HG02970 (cell line): ENCODE results near the gene CIDEC.
"Not testable (repeated sequence)": the region's sequence is repeated elsewhere in the genome, so short reads cannot be mapped to it uniquely, and the experiment has no call there.

Experiments
- ATAC-seq: cut with Tn5 transposase; IDR thresholded peaks from one replicate; pipeline ENCODE4 v1.9.1; 2021; ENCODE audit warnings: mild to moderate bottlenecking, moderate library complexity, moderate number of reproducible peaks; ENCODE audit not compliant: unreplicated experiment, low FRiP score

CIDEC gene

DNA sequence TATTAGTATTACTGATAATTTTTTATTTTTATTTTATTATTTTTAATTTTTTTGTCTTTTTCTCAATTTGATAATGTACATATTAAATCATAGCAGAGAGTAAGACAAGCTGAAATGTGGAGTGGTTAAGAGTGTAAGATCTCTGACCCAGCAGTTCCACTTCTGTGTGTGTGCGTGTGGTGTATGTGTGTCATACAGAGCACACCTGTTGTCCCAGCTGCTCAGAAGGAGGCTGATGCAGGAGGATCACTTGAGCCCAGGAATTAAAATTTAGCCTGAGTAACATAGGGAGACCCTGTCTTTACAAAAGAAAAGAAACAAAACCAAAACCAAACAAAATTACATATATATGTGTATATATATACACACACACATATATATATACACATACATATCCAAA lies 1.4 kb upstream of the CIDEC start:
- ATAC-seq: no peak

DNA sequence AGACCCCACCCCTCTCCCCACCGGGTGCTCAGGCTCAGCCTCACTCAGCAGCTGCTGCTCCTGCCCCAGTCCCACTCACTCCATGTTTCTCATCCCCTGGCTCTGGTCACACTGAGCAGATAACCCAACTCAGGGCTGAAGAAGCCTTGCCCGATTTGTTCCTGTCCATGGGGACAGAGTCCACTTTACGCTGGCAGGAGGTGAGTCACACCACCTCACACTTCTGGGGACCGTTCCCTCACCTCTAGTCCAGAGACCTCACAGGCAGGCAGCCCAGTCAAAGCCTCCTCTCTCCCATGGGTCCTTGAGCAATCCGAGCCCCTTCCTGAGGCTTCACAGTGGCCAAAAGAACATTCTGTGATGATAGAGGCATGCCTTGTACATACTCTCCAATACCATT lies 1.4 kb downstream of the CIDEC start:
- no peak for ATAC-seq

DNA sequence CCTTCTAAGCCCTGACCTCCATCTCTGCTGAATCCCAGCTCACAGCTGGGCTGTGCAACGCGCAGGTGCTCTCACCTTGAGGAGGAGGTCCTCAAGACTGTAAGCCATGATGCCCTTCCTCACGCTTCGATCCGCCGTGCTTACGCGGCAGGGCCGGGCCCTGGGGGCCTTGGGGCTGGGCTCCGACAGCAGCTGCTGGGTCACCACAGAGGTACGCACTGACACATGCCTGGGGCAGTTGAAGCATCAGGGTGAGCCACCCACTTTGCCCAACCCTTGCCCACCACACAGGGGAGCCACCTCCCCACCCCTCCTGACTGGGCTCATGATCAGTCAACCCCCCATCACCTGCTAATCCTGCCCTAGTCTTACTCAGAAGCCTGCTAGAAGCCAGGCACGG lies 3.1 kb downstream of the CIDEC start:
- ATAC-seq: no peak

DNA sequence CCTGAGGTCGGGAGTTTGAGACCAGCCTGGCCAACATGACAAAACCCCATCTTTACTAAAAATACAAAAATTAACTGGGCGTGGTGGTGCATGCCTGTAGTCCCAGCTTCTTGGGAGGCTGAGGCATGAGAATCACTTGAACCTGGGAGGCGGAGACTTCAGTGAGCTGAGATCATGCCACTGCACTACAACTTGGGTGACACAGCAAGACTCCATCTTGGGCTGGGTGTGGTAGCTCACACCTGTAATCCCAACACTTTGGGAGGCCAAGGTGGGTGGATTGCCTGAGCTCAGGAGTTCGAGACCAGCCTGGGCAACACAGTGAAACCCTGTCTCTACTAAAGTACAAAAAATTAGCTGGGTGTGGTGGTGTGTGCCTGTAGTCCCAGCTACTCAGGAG lies 3.8 kb downstream of the CIDEC start:
- not testable (repeated sequence) for ATAC-seq

DNA sequence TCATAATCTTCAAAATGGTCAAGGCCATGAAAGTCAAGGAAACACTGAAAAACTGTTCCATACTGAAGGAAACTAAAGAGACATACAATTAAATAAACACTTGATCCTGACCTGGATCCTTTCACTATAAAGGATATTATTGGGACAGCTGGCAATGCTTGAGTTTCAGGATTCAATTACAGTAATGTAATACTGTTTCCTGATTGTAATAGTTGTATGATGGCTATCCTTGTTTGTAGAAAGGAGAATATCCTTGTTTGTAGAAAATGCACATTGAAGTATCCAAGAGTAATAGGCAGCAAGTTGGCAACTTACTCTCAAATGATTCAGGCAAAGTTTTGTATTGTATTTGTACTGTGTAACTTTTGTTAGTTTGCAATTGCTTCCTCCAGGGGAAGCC lies 4.6 kb downstream of the CIDEC start:
- ATAC-seq: no peak

DNA sequence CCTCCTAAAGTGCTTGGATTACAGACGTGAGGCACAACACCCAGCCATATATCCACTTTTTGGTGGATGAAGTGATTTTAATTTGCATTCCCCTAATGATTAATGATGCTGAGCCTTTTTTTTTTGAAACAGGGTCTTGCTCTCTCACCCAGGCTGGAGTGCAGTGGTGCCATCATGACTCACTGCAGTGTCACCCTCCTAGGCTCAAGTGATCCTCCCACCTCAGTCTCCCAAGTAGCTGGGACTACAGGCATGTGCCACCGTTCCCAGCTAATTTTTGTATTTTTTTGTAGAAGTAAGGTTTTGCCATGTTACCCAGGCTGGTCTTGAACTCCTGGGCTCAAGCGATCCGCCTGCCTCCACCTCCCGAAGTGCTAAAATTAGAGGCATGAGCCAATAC lies 8.0 kb downstream of the CIDEC start:
- ATAC-seq: not testable (repeated sequence)

DNA sequence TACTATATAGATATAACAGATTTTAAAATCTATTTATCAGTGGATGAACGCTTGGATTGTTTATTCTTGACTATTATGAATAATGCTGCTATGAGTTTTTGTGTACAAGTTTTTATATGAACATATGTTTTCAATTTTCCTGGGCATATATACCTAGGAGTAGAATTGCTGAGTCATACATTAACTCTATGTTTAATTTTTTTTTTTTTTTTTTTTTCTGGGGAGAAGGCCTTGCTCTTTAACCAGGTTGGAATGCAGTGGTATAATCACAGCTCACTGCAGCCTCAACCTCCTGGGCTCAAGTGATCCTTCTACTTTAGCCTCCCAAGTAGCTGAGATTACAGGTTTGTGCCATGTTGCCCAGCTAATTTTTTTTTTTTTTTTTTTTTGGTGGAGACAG lies 9.1 kb downstream of the CIDEC start:
- ATAC-seq: no peak

DNA sequence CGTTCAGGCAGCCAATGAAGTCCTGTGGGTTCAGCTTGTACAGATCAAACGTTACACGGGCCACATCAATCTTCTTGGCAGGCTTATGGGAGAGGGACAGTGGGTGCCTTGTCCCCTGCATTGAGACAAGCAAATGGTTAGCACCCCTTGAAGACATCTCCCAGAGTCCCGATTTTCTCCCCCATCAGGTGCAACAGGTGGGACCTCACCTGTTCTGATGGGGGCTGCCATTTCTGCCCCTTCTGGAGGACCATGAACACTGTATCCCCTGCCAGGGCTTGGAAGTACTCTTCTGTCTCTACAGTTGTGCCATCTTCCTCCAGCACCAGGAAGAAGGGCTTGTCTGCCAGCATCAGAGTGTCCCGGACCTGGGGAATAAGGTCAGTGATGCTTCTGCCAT lies 10.1 kb downstream of the CIDEC start:
- no peak for ATAC-seq

DNA sequence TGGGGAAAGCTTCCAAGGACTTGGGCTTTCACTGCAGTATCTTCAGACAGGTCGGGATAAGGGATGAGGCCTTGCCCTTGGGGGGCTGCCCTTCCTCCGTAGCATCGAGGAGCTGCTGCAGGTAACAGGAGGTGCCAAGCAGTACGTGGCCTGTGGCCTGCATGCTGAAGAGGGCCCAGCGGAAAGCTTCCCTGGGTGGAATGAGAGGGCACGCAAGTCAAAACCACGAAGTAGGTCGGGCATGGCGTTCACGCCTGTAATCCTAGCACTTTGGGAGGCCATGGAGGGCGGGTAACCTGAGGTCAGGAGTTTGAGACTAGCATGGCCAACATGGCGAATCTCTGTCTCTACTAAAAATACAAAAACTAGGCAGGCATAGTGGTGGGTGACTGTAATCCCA lies 12.9 kb downstream of the CIDEC start:
- ATAC-seq: no peak

DNA sequence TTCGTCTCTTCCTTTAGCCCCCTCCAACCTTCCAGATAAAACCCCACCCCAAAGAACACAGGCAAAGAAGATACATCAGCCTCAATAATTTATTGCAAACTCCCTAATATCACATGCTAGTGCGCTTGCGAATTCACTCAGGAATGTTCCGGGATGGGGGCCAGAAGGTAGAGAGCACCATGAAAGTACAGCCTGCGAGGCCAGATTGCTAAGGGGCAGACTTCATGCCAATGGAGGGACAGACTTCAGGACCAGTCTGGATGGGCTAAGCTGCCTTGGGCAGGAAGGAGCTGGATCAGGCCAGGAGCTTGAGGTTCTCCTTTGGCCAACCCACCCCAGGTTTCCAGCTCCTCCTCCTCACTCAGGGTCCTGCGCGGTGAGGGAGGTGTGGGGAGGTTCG lies 13.4 kb downstream of the CIDEC start:
- ATAC-seq: no peak

DNA sequence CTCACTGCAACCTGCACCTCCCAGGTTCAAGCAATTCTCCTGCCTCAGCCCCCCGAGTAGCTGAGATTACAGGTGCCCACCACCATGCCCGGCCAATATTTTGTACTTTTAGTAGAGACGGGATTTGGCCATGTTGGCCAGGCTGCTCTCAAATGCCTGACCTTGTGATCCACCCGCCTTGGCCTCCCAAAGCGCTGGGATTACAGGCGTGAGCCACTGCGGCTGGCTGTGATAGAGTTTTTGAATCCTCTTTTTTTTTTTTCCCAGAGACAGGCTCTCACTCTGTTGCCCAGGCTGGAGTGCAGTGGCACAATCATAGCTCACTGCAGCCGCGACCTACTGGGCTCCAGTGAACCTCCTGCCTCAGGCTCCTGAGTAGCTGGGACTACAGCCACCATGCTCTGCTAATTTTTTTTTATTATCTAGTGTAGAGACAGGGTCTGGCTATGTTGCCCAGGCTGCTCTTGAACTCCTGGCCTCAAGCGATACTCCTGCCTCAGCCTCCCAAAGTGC lies 14.9 kb downstream of the CIDEC start:
- not testable (repeated sequence) for ATAC-seq

DNA sequence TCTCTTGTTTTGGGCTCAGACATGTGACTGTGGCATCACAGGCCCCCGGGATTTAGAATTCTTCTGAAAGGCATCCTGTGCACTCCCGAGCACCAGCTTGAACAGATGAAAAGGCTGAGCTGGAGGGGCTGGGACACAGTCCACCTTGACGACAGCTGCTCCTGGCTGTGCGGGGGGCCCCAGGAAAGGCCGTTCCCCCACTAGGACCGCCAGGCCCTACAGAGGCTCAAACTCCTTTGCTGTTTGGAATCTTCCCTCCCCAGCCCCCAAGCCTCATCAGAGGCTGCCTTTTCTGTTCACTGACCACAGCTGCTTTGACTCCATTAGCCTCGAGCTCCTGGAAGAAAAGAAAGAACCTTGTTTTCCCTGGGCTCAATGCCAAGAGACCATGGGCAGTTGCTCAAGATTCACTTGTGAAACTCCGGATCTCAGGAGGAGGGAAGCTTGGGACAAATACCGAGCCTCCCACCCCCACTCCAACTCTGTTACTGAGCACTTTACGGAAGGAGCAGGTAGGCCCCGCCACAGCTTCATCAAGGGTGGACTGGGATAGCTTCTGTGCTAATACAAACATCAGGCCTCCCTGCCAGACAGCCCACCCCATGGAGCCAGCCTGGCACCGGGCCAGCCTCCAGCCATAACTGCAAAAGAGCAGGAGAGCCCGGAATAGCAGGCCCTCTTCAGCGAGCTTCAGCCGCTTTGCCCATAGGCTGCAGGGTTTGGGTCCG lies 15.7 kb downstream of the CIDEC start:
- no peak for ATAC-seq

DNA sequence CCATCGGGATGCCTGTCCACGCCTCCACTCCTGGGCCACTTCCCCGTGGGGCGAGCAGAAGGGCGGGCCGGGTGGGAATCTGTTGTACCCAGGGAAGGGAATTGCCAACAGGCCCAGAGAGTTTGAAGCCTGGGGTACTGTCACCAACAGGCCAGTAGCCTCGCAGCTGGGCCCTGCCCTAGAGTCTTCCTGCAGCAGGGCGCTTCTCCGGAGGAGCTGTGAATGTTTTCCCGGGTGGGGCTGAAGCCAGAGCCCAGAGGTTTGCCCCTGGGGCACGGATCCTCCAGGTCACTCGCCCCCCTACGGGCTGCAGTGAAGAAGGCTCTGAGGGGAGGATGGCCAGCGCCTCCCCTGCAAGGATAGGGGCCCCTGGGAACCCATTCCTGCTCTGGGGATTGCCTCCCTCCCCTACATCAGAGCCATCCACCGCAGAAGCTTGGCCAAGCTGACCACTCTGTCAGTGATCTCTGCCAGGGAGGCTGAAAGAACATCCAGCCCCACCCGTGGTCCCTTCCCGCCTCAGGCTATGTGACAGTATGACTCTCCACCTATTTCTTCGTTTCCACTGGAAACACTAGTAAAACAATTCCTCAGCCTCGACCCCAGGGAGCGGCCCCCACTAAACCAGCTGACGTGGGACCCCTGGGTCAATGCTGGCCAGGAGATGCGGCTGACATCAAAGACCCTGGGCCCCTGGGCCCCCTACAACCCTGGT lies 16.8 kb downstream of the CIDEC start:
- ATAC-seq: no peak

DNA sequence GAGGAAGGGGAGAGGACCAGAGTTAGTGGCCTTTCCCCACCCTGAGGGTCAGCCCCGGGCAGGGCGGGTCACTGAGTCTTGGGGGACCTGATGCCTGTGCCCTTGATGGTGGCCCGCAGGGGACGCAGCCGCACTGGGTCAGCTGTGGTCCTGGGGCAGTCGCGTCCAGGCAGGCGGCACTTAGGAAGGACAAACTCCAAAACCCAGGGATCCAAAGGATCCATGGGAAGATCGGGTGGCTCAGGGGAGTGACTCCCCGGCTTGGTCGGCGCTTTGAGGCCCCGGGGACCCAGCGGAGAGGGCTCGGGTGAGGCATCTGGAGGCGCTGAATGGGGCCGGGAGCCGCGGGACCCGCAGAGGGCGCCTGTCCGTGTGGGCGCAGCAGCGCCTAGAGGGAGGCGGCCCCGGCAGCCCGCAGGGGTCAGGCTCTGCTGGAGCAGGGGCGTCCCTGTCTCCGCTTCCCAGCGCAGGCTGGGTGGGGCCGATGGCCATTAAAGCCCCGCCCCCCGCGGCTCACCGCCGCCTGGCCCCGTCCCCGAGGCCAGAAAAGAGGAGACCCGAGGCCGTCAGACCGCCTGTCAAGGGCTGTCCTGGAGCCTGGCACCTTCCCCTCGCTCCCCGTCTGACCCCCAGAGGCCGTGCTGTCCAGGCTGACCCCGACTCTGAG lies 17.5 kb downstream of the CIDEC start:
- ATAC-seq: no peak

DNA sequence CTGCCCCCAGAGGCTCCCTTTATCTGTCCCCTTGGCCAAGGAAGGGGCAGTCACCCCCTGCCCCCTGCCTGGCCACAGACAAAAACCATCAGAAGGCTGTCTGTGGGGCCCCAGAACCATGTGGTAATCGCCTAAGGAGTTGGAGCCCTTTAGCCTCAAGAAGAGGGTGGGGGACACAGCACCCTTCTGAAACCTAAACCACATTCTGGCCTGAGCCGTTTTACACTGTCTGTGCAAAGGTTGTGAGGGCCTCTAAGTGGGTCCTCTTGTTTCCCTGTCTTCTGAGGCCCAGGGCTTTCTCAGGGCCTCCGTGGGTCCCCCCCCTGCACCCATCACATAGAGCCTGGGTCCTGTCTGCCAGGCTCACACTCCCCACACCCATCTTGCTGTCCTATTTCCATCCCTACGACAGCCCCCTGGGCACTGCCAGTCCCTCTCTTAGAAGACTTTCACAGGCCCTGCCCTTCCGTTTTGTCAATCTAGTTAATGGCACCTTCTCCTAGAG lies 18.4 kb downstream of the CIDEC start:
- no peak for ATAC-seq

DNA sequence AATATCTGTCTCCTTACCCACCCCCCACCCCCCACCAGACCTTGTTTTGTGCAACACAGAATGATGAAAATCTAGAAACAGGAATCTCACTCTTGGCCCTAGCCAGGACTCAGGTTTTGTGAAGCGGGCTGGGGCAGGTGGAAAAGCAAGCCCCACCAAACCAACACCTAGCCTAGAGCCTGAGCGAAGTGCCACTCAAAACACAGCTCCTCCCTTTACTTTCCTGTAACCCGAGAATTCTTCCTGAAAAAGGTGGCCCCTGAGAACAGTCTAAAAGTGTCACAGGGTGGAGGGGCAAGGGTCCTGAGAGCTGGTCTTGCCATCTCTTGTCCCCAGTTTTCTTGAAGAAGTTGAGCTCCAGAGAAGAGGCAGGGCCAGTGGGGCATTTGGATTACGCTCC lies 18.9 kb downstream of the CIDEC start:
- ATAC-seq: no peak

DNA sequence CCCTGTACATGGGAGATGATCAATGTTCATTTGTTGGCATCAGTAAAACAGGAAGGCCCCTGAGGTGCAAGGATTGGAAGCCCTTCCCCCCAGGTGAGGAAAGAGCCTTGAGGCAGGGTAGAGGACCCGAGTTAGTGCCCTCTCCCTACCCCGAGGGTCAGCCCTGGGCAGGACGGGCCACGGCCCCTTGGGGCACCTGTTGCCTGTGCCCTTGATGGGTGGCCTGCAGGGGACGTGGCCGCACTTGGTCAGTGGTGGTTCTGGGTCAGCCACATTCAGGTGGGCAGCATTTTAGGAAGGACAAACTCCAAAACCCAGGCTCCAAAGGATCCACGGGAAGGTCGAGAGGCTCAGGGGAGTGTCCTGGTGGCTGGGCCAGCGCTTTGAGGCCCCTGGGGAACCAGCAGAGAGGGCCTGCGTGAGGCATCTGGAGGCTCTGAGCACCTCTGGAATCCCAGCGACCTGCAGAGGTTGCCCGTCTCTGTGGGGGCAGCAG lies 20.5 kb downstream of the CIDEC start:
- no peak for ATAC-seq

DNA sequence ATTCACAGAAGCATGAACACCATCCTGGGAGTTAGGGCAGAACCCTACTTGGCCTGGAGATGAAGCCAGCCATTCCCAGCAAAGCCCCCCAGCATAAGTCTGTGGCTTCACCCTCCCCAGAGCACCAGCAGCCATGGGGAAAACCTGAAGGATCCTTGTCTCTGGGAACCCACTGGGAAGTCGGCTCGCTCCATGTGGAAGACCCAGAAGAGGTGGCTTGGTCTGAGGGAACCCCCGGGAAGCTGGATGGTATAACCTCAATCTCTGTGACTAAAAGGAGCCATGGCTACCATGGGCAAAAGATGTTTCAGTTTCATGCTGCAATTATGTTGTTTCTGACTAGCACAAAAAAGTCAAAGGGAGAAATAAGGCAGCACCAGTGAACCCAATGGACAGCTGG lies 24.5 kb downstream of the CIDEC start:
- ATAC-seq: no peak

DNA sequence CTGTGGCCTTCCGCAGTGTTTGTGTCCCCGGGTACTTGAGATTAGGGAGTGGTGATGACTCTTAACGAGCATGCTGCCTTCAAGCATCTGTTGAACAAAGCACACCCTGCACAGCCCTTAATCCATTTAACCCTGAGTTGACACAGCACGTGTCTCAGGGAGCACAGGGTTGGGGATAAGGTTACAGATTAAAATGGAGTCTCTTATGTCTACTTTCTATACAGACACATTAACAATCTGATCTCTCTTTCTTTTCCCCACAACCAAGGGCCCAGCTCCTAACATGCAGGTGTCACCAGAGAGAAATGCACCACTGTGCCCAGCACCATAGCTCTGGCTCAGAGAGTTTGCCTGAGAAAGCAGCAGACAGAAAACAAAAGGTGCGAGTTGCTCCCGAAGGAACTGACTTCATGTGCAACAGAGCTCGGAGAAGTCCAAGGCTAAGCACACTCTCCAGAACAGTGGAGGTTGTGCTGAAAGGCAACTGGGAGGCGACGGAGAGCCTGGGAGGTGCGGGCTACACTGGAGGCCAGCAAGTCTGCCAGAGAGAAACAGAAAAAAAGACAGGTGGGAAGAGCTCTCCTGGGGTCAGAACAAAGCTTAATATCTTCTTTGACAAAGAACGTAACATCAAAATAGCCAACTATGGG lies 25.6 kb downstream of the CIDEC start:
- not testable (repeated sequence) for ATAC-seq

DNA sequence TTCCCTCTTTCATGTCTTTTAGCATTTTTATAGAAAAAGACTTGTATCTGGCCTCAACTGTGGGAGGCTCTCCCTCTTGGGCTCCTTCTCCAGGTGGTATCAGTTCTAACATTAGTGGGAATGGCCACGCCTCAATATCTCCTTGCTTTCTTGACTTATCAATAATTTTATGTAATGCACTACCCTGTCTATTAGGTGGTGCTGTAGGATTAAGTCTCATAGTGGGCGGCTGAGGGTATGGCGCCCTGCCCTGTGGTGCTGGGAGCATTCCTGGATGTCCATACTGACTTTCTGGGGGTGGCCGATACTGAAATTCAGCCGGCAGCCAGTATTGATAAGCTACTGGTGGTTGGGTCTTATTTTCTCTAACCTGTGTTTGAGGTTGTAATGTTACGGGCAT lies 27.5 kb downstream of the CIDEC start:
- ATAC-seq: no peak

DNA sequence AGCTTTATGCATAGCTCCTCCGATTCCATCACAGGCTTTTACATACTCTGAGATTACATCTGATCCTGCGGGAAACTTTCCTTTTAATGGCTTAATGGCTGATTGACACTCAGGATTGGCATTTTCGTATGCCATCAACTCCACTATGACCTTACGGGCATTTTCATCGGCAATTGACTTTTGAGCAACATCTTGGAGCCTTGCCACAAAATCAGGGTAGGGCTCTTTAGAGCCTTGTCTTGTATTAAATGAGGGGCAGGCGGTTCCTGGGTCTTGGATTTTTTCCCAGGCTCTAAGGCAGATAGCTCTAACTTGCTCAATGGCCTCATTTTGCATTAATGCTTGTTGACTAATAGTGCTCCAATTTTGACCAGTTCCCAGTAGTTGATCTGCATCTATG lies 28.1 kb downstream of the CIDEC start:
- not testable (repeated sequence) for ATAC-seq
